CD4-positive, alpha-beta T cell treated with Interleukin-12 subunit alpha and Interleukin-12 subunit beta, for 1 hour (primary cell): Measurements from ENCODE around the gene SPARC.
"Not testable (repeated sequence)": the region's sequence is repeated elsewhere in the genome, so short reads cannot be mapped to it uniquely, and the experiment has no call there.

Experiments used
- DNase-seq: peaks from one replicate; pipeline ENCODE4 v3.0.0-alpha.2; 2020

Gene SPARC

GRCh38 chr5:151699071-151699901 is 12.6 kb upstream of the SPARC start:
- no peak for DNase-seq

DNA sequence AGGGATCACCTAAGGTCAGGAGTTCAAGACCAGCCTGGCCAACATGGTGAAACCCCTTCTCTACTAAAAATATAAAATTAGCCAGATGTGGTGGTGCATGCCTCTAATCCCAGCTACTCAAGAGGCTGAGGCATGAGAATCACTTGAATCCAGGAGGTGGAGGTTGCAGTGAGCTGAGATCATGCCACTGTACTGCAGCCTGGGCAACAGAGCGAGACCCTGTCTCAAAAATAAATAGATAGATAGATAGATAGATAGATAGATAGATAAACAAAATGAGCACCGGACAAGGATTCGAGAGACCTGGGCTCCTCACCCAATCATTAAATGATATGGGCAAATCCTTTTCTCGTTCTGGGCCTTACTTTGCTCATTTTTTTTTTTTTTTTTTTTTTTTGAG is 11.4 kb upstream of the SPARC start:
- DNase-seq, result not testable (repeated sequence)

DNA sequence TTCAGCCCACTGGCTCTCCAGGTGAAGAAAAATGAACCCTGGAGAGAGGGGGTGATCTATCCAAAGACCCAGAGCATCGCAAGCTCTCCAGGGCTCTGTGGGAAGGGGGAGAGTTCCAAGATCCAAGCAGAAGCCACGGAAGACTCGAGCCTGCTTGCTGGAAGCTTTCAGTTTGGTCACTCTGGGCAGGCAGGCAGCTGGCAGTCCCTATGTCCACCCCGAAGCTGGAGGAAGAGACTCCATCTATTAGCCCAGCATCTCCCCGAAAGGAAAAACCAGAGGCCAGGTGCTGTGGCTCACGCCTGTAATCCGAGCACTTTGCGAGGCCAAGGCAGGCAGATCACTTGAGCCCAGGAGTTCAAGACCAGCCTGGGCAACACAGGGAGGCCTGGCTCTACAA is 10.7 kb upstream of the SPARC start:
- no peak for DNase-seq

GRCh38 chr5:151696470-151697061 is 9.9 kb upstream of the SPARC start:
- DNase-seq, result no peak

DNA sequence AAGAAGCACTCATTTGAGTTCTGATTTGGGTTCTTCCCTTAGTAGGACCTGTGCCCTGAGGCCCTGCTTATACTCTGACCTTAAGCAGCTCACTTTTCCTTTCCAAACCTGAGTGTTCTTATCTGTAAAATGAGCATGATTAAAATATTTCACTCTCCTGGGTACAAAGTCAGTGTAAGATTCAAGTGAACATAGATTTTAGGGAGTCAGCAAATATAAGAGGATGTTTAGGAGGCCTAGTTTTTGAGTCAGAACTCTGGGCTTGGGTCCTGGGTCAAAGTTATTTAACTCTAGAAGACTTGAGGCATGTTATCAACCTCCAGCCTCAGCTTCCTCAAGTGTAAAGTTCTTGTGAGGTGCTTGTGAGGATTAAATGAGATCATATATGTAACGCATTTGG is 8.7 kb upstream of the SPARC start:
- no peak for DNase-seq

DNA sequence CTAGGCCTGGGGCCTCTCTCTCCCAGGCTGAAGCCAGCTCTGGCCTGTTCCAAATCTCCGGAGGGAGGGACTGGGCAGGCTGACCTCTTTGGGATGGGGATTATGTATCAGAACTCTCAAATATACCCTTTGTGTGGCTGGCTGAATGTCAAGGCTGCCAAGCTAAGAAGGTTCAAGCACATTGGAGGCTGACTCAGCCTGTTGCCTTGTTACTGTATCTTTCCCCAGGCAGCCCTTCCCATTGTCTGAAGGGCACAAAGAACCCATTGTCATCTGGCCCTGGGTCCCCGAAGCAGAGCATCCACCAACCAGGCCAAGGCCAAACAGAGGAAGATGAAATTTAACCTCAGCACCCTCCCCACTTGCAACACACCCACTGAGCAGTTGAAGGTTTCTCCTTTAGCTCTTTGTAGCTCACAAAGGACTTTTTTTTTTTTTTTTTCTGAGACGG is 7.3 kb upstream of the SPARC start:
- DNase-seq, result no peak

DNA sequence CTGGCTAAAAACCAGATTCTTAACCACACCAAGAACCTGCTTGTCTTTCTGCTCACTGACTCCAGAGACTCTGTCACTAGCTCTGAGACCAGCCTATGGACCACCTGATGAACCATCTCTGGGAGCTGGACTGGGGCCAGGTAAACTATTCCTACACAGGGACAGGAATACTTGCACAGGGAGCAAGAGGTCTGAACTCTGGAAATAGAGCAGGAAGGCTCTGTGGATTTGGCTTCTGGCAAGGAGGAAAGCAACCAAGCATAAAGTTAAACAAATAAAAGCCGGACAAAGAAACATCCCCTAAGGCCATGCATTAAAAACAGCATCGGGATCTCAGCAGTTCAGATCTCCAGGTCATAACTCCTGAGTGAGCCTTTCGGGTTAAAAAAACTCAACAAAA is 5.6 kb upstream of the SPARC start:
- DNase-seq, result no peak

DNA sequence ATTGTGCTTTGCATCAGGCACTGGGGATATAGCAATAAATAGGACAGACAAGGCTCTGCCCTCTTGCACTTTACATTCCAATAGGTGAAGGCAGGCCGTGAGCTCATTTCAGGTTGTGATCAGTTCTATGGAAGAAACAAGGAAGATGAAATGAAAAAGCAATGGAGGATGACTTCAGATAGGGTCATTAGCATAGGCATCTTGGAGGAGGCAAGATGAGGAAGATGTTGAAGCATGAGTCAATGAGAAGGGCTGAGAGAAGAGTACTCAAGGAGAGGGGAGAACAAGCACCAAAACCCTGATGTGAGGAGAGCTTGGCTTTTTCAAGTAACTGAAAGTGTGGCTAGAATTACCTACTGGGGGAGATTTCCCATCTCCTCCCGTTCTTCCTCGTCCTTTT is 5.0 kb upstream of the SPARC start:
- no peak for DNase-seq

GRCh38 chr5:151689591-151689990 is 2.9 kb upstream of the SPARC start:
- not testable (repeated sequence) for DNase-seq

GRCh38 chr5:151688436-151688835 is 1.7 kb upstream of the SPARC start:
- no peak for DNase-seq

- no peak for DNase-seq
Observed at GRCh38 chr5:151685749-151686673, 704 bp downstream of the SPARC start.

DNA sequence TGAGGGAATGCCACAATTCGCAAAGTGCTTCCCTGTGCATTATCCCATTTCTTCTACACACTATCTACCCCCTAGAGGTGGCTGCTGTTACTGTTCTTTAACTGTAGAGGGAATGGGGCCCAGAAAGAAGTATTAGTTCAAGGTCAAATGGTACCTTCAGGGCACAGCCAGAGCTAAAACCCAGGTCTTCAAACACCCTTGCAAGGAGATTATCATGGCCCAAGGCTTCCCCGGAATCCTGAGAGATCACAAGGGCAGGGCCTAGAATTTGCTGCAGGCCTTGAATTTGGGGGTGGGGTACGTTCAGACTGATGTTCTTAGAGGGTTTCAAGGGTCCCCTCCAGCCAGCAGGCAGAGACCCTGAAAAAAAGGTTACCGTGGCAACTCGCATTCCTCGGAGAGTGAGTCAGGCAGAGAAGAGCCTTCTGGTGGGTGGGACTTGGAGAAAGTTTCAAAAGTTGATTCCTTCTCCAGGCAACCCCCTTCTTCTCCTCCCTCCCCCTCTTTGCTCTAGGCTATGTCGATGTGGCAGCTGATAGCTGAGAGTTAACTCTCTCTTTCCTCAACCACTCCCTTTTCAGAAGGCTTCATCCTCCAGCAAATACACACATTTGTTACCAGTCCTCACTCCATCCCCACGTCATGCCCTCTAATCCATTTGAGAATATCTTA is 1.9 kb downstream of the SPARC start:
- no peak for DNase-seq

DNA sequence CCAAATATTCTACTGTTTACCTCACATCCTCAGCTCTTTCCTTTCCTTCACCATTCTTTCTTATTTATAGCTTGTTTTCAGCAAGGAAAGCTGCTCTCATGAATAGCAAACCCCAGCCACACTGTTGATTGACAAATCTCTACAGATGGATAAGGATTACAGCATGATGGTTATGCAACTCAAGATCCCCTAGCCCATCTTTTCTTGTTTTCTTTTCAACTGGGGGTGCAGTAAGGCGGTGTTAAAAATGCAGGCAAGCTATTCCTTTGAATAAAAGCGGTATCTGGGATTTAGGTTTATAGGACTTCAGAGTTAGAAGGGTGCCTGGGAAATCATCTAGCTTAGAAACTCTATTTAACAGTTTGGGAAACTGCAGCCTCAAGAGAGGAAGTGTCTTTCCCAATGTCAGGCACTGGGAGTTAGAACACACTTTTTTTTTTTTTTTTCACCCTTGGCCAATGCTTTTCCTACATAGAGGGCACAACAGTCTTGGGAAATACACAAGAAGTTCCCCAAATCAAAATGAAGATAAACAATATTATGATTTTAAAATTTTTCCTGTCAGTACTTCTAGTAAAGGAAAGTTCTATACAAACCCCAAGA is 2.6 kb downstream of the SPARC start:
- DNase-seq, result no peak

GRCh38 chr5:151683444-151683843 is 3.3 kb downstream of the SPARC start:
- no peak for DNase-seq

- DNase-seq, result no peak
Observed at GRCh38 chr5:151682751-151683331, 3.9 kb downstream of the SPARC start.

- no peak for DNase-seq
Observed at GRCh38 chr5:151682240-151682639, 4.5 kb downstream of the SPARC start.

DNA sequence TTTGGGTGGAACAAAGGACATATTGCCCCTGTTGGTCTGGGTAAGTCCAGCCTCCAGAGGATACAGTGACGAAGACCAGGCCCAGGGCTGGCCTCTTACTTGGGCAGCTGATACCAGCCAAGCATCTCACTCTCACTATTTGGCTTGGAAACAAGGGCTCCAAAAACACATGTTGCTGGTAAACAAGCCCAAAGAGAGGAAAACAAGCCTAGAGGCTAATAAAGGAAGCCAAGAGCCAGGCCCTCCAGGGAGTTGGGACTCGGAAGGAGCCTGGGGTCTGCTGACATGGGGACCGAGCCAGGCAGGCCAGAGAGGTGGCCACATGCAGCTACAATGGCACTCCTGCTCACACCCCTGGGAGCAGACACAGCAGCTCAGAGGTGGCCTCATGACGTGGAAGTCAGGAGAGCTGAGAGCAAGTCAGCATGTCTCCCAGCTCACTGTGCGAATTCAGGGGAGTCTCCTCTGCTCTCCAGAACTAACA is 5.7 kb downstream of the SPARC start:
- no peak for DNase-seq

DNA sequence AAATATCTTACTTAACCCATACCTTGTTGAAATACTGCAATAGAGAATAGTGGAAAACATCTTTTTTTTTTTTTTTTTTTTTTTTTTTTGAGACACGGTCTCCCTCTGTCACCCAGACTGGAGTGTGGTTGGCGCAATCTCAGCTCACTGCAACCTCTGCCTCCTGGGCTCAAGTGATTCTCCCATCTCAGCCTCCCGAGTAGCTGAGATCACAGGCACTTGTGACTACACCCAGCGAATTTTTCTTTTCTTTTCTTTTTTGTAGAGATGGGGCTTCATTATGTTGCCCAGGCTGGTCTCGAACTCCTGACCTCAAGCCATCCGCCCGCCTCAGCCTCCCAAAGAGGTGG is 6.6 kb downstream of the SPARC start:
- DNase-seq, result not testable (repeated sequence)

GRCh38 chr5:151679421-151680155 is 7.1 kb downstream of the SPARC start:
- no peak for DNase-seq

DNA sequence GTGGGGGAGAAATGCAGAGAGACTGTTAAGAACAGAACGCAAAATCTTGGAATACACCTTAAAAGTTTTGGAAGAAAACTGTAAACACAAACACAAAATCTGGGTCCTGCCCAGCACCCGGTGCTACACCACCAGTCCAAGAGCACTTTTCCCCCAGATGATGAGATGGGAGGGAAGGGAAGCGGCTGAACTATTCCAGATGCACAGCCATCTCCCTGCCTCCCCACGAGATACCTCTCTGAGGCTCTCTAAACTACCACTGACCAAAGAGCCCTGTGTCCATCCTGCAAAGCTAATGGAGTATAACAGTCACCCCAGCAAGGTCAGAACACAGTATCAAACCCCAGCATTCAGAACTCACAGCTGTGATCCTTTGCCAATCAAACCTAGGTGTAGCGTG is 8.0 kb downstream of the SPARC start:
- no peak for DNase-seq
